ENCODE results near the gene MRPL24.

The MRPL24 gene

GRCh38 chr1:156689953-156690674, 50.8 kb downstream of the MRPL24 start:
- no peak overlapping the region for H3K4me3 ChIP-seq (ENCODE audit: low read depth, low read length)
- no peak for TF ChIP-seq CTCF (IDR thresholded peaks at IDR 0.05; ENCODE audit: low read depth, low read length)

GRCh38 chr1:156689035-156689952, 51.6 kb downstream of the MRPL24 start:
- peak; percentile 88 for TF ChIP-seq CTCF (IDR thresholded peaks at IDR 0.05; ENCODE audit: low read depth, low read length)
- peak overlapping the region; percentile 45 for H3K4me3 ChIP-seq (ENCODE audit: low read depth, low read length)
